ENCODE measurements around the gene SERINC5.
"Not testable (repeated sequence)": the region's sequence is repeated elsewhere in the genome, so short reads cannot be mapped to it uniquely, and the experiment has no call there.

Gene SERINC5

DNA sequence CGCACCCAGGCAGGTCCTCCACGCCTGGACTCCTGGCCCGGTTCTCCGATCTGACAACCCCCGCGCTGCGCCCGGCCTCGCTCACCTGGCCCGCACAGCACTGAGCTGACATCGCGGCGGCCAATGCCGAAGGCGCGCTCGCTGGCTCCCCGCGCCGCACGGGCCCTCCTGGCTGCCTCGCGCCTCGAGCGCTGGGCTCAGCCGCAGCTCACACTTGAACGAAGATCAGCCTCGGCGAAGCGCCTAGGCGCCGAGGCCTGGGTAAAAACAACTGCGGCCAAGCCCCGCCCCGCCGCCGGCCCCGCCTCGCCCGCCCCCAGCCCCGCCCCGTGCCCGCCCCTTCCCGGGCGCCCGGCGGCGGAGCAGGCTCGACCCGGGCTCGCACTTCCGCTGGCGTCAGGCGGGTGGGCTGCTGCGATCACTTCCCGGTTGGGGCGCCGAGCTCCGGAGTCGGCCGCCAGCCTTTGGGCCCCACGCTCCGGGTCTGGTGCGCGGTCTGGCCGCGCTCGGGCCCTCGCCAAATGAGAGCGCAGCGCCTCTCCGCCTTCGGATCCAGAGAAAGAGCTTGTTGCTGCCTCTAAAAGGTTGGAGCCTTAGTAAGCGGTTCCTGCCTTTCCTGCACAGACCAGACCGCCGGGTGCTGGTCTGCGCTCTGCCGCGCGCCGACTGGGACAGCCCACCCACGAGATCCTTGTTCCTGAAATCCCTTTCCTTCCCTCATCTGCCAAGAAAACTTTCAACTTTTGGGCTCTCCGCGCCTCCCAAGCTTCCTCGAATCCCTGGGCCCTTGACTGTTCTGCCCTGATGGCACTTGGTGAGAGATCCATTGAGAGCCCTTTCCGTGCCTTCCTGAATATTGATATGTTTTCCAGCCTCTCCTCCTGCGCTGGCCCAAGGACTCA is at the start of gene SERINC5:
TSS of gene SERINC5 (minus strand) at position 238 of the 902 bp plus-strand sequence. CDS start at position 112, 126 bp downstream.
- DNase-seq: peak; percentile 82

DNA sequence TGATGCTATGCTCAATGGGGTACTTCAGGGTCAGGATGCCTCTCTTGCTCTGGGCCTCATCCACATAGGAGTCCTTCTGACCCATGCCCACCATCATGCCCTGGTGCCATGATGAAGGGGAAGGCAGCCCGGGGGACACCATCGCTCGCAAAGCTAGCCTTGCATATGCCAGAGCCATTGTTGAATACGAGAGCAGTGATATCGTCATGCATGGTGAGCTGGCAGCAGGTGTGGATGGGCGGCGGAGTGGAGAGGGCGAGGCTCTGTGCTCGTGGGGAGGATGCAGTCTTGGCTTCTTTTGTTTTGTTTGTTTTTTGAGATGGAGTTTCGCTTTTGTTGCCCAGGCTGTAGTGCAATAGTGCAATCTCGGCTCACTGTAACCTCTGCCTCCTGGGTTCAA is 46.8 kb upstream of the SERINC5 start:
- DNase-seq: no peak

DNA sequence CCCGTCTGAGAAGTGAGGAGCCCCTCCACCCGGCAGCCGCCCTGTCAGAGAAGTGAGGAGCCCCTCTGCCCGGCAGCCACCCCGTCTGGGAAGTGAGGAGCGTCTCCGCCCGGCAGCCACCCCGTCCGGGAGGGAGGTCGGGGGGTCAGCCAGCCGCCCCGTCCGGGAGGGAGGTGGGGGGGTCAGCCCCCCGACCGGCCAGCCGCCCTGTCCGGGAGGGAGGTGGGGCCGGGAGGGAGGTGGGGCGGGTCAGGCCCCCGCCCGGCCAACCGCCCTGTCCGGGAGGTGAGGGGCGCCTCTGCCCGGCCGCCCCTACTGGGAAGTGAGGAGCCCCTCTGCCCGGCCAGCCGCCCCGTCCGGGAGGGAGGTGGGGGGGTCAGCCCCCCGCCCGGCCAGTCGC is 45.5 kb upstream of the SERINC5 start:
- not testable (repeated sequence) for DNase-seq

DNA sequence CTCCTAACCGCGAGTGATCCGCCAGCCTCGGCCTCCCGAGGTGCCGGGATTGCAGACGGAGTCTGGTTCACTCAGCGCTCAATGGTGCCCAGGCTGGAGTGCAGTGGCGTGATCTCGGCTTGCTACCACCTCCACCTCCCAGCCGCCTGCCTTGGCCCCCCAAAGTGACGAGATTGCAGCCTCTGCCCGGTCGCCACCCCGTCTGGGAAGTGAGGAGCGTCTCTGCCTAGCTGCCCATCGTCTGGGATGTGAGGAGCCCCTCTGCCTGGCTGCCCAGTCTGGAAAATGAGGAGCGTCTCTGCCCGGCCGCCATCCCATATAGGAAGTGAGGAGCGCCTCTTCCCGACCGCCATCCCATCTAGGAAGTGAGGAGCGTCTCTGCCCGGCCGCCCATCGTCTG is 44.9 kb upstream of the SERINC5 start:
- DNase-seq: not testable (repeated sequence)

DNA sequence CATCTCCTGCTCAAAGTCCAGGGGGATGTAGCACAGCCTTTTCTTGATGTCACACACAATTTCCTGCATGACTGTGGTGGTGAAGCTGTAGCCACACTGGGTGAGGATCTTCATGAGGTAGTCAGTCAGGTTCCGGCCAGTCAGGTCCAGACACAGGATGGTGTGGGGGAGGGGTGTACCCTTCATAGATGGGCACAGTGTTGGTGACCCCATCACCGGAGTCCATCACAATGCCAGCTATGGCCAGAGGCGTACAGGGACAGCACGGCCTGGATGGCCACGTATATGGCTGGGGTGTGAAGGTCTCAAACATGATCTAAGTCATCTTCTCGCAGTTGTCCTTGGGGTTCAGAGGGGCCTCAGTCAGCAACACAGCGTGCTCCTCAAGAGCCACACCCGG is 44.3 kb upstream of the SERINC5 start:
- DNase-seq: no peak

DNA sequence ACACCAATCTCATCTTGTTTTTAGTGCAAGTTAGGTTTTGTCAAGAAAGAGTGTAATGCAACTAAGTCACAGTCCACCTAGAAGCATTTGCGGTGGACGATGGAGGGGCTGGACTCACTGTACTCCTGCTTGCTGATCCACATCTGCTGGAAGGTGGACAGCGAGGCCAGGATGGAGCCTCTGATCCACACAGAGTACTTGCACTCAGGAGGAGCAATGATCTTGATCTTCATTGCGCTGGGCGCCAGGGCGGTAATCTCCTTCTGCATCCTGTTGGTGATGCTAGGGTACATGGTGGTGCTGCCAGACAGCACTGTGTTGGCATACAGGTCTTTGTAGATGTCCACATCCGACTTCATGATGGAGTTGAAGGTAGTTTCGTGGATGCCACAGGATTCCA is 43.8 kb upstream of the SERINC5 start:
- DNase-seq: no peak

DNA sequence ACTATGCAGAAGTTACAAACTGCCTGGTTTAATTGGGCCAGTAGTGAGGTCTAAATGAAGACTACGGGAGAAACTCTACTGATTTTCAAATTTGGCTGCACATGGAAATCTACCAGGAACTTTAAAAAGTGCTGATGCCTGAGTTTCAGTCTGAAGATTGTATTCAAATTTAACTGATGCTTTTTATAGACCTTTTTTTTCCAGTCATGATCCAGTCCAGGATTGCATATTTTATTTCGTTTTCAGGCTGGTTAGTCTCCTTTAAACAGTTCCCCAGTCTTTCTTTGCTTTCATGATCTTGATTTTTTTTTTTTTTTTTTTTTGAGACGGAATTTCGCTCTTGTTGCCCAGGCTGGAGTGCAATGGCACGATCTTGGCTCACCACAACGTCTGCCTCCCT is 40.3 kb upstream of the SERINC5 start:
- DNase-seq: no peak

DNA sequence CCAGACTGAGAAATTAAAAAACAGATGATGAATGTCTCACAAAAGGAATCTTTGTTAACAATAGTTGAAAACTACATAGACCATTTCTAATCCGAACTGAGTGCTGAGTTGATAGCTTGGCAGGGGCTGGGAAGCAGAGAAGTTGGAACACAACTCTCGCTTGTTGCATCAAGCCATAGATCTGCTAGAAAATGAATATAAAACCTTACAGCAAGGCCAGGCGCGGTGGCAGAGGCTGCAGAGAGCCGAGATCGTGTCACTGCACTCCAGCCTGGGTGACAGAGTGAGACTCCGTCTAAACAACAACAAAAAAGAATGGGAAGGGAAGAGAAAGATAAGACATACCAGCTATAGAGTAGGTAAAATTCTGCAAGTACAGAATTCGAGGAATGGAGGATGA is 35.9 kb upstream of the SERINC5 start:
- no peak for DNase-seq

DNA sequence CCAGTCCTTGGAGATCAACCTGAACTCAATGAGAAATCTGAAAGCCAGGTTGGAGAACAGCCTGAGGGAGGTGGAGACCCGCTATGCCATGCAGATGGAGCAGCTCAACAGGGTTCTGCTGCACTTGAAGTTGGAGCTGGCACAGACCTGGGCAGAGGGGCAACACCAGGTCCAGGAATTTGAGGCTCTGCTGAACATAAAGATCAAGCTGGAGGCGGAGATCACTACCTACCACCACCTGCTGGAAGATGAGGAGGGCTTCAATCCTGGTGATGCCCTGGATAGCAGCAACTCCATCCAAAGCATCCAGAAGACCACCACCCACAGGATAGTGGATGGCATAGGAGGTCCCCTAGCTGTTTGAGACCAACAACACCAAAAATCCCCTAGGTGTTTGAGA is 33.5 kb upstream of the SERINC5 start:
- DNase-seq: no peak

DNA sequence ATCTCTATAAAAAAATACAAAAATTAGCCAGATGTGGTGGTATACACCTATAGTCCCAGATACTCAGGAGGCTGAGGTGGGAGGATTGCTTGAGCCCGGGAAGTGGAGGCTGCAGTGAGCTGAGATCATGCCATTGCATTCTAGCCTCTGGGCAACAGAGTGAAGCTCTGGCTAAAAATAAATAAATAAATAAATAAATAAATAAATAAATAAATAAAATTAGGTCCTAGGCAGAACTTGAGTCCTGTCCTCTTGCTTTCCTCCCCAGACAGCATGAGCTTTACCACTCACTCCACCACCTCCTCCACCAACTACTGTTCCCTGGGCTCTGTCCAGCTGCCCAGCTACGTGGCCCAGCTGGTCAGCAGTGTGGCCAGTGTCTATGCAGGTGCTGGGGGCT is 32.3 kb upstream of the SERINC5 start:
- DNase-seq: no peak

DNA sequence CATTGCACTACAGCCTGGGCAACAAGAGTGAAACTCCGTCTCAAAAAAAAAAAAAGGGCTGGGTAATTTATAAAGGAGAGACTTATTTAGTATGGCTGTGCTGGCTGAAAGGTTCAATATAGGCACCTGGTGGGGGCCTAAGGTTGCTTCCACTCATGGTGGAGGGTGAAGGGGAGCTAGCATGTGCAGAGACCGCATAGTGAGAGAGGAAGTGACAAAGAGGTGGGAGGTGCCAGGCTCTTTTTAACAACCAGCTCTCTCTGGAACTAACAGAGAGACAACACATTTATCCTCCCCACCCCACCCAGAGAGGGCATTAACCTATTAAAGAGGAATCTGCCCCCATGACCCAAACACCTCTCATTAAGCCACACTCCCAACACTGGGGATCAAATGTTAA is 28.9 kb upstream of the SERINC5 start:
- no peak for DNase-seq

DNA sequence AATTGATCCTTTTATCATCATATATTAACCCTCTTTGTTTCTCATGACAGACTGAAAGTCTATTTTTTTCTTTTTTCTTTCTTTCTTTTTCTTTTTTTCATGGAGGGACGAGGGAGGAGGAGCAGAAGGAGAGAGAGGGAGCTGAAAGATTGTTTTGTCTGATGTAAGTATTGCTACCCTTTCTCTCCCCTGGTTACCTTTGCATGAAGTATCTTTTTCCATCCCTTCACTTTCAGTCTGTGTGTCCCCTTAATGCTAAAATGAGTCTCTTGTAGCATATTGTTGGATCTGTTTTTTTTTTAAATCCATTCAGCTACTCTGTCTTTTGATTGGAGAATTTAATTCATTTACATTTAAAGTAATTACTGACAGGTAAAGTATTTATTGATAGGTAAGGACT is 27.5 kb upstream of the SERINC5 start:
- DNase-seq: no peak

DNA sequence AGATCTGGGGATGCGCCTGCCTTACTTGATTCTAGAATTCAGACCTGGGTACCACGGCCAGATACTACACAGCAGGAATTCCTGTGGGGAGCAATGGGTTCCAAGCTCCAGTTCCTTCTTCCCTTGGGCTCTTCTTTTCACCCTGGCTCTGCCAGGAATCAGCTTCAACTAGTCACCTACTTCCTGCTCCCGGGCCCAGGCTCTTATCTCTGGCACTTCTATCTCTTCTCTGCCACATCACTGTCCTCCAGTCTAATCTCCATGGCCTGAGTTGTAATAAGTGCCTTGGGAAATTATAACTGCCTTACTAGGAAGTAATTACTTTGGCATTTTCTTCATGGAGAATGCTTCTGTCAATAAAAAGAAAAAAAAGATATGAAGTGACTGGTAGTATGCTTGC is 26.2 kb upstream of the SERINC5 start:
- DNase-seq: no peak

DNA sequence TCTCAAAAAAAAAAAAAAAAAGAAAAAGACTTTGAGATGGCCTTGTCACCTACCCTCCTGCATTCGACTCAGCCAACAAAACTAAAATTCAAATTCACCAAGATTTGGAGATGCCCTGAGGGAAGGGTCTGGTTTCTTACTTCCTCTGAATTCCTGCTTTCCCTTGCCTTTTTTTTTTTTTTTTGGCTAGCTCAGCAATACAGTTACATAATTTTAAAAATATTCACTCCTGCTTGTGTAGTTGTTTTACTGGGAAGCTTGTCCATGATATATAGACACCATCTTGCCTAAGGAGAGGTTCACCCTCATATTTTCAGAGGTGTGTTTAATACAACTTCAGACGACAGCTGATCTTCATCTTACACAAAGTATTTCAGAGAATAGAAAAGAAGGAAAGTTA is 21.3 kb upstream of the SERINC5 start:
- no peak for DNase-seq

DNA sequence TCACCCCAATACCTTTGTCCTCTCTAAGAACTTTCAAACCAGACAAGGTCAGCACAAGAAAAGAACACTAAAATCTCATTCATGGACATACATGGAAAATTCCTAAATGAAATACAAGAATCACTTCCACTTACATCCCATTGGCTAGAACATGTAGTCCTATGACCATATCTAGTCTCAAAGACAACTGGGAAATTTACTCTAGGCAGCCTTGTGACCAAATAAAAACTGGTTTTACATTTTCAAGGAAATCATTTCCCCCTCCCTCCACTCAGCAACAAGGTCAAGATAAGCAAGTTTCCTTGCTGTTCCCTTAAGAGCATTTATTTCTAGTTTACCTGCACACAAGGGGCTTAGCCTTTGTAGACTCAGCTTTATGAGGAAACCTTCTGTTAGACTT is 20.3 kb upstream of the SERINC5 start:
- no peak for DNase-seq

DNA sequence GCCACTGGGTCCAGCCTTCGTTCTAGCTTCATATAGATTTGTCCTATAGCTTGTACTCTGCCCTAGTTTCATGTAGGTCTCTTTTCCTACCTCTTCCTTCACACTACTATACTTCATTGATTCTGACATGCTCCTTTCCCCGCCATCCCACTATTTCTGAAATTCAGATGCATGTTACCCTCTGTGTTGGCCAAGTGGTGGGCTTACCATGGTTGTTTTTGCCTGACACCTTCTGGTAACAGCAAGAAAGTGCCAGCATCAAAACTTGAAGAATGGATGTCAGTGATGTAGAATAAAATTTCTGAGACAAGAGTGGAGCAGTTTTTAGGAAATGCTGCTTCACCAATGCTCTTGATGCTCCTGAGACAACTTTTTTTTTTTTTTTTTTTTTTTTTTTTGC is 19.5 kb upstream of the SERINC5 start:
- DNase-seq: peak; percentile 13

DNA sequence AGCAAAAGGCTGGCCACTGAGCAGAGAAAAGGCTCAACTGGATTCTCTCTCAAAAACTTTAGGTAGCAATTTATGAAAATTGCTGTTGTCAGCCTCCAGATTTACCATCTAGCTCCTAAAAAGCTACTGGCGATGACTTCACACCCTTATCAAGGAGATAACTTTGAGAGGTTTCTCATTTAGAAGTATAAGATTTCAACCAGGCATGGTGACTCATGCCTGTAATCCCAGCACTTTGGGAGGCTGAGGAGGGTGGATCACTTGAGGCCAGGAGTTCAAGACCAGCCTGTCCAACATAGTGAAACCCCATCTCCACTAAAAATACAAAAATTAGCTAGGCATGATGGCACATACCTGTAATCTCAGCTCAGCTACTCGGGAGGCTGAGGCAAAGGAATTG is 14.7 kb upstream of the SERINC5 start:
- DNase-seq: not testable (repeated sequence)

DNA sequence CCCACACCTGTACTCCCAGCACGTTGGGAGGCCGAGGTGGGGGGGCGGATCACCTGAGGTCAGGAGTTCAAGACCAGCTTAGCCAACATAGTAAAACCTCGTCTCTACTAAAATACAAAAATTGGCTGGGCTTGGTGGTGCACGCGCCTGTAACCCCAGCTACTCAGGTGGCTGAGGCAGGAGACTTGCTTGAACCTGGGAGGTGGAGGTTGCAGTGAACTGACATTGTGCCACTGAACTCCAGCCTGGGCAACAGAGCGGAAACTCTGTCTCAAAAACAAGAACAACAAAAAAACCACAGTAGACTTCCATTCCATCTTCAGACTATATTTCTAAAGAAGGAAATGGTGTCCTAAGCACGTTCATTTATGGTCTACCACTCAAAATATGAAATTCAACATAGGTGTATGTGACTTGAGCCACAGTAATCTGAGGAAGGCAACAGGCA is 14.2 kb upstream of the SERINC5 start:
- DNase-seq: no peak

DNA sequence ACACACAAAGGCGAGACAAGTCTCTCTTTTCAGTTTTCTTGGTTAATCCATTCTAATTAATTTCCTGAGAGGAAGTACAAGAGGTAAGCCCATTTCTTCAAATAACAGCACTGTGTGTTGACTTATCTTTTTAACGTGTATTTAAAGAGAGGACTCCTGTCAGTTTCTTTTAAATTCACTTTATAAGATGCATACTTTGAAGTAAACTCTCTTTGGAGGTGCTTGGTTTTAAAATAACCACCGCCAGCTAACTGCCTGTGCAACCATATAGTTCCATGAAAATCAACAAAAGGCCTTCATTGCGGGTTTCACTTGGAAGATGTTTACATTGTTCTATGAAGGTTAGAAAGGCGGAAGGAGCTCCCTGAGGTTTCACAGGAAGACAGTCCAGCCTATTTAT is 13.1 kb upstream of the SERINC5 start:
- no peak for DNase-seq

DNA sequence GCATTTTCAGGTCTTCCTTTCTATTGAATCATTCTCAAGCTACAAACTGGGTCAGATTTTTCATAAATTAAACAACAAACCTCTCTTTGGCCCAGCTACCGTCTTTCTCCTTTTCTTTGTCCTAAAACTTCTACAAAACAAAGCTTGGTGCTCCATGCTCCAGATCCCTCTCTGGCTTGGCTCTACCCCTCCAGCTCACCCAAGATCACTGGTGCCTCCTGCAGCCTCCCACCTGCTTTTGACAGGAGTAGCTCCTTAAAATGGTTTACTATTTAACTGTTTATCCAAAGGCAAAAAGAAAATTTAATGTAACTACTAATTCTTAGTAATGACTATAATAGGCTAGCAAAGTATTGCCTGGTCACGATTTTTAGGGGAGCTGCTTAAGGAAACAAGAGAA is 10.7 kb upstream of the SERINC5 start:
- no peak for DNase-seq

DNA sequence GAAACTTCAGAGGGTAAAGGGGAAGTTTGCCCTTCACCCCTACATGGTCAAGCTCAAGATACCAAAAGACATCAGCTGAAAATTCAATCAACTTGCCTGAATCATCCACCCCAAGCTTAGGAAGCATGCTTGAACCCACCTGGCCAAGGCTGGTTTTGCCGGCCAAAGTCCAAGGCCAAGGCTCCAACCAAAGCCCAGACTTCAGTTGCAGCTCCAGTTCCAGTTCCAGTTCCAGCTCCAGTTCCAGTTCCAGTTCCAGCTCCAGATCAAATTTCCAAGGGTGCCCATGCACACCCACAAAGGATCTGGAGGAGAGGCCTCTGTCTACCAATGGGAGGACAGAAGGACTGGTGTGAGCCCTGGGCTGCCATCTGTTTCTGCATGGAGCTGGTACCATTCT is 4.6 kb upstream of the SERINC5 start:
- DNase-seq: no peak

DNA sequence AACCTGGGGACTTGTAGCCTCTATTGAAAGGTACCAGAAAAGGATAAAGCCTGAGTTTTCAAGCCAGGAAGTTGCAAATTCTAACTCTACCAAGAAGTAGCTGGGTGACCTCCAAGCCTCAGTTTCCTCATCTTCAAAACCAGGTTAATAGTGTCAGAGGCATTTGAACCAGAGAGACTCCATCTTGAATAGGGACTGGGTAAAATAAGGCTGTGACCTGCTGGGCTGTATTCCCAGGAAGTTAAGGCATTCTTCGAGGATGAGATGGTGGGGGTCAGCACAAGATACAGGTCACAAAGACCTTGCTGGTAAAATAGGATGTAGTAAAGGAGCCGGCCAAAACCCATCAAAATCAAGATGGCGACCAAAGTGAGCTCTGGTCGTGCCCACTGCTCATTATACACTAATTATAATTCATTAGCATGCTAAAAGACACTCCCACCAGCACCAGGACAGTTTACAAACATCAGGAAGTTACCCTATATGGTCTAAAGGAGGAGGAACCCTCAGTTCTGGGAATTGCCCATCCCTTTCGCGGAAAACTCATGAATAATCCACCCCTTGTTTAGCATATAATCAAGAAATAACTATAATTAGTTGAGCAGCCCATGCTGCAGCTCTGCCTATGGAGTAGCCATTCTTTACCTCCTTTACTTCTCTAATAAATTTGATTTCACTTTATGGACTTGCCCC is 3.8 kb upstream of the SERINC5 start:
- DNase-seq: no peak

DNA sequence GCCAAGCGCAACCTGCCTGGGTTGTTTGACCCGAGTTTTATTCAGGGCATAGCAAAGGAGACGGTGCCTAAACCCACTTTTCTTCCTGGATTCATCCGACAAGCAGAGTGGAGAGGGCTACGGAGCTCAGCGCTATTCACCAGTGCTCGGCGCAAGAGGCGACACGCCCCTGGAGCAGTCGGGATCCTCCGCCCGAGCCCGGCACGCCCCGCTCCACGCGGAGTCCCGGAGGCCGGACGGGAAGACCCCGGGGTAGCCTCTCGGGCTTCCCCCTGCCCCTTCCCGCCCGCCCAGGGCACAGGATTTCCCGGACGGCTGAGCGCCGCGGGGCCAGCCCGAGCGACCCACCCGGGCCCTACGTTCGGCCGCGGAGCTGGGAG is 427 bp downstream of the SERINC5 start:
- peak; percentile 66 for DNase-seq

DNA sequence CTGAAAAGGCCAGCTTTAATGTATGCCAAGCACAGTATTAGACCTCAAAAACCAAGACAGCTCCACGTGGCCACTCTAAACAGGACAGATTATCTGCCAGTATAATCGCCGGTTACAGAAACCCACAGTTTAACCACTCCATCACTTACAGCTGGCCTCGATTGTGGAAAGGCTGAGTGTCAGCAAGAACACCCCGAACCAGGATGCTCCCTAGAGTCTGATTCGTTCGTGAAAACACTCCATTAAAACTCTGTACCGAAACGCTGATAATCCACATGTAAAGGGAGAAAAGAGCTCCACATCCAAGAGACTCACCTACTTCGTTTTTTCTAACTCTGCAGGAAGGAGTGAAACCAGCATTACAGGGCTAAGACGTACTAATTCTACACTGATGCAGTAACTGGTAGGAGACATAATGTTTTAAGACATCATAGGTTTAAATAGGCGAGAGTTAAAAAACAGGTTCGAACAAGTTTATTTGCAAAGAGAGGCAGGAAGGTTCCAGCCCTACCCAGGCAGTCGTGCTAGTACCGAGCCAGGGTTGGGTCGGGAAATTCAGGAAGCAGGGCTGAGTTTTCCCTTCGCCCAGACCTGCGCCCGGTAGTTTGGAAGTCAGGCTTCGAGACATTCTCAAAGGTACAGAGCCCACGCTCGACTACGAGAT is 949 bp downstream of the SERINC5 start:
- DNase-seq: peak; percentile 29
